PC-9 (cell line): ENCODE measurements around the gene TENT4A.

Experiments
- EZH2 ChIP-seq: fragments of 200-600 bp; sonication (generic); IDR thresholded peaks from 2 replicates; pipeline ENCODE4 v1.8.0; 2017; ENCODE audit warnings: antibody characterized with exemption, low read depth
- TF ChIP-seq, protein P1 (sequence below): fragments of 200-600 bp; sonication (generic); conservative IDR thresholded peaks from 2 replicates; pipeline ENCODE4 v1.6.1; 2017; ENCODE audit warnings: mixed run types, antibody characterized with exemption, mild to moderate bottlenecking, moderate library complexity

DNA sequence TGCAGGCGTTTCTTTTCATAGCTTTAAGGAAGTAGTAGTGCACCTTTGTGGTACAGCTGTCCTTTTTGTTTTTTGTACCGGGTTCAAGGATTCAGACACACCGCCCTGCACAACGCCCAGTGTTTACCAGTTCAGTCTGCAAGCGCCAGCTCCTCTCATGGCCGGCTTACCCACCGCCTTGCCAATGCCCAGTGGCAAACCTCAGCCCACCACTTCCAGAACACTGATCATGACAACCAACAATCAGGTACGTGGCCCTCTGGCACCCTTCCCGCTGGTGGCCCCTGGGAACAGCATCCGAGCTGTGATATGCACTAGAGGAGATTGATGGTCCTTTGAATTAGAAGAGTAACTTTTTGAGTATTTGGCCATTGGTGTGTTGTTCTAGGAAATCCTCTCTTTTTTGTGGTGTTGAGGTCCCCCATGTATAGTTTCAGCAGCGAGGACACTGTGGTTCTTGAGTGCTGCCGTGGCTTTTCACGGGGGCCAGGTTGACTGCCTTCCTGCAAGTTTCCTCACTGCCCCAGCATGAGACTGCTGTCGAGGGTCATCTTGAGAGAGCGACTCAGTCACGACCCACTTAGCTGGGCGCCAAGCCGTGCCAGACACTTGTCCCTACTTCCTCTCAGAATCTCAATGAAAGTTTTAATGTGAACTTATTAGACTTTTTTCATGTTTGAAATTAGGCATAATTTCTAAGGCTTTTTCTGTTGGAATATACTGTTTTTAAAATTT lies 37.9 kb downstream of the TENT4A start:
- TF ChIP-seq, protein P1, sequence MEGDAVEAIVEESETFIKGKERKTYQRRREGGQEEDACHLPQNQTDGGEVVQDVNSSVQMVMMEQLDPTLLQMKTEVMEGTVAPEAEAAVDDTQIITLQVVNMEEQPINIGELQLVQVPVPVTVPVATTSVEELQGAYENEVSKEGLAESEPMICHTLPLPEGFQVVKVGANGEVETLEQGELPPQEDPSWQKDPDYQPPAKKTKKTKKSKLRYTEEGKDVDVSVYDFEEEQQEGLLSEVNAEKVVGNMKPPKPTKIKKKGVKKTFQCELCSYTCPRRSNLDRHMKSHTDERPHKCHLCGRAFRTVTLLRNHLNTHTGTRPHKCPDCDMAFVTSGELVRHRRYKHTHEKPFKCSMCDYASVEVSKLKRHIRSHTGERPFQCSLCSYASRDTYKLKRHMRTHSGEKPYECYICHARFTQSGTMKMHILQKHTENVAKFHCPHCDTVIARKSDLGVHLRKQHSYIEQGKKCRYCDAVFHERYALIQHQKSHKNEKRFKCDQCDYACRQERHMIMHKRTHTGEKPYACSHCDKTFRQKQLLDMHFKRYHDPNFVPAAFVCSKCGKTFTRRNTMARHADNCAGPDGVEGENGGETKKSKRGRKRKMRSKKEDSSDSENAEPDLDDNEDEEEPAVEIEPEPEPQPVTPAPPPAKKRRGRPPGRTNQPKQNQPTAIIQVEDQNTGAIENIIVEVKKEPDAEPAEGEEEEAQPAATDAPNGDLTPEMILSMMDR: no peak
- TF ChIP-seq EZH2: no peak
